DND-41 (cell line): Measurements from ENCODE around the gene FHIT.
A peak's percentile ranks its signal among the peaks of the same experiment; 100 is the strongest.

ENCODE experiments used
- ATAC-seq: fragments of 200-7000 bp; cut with Tn5 transposase; 3 replicates; pipeline ENCODE4 v1.9.1; 2021; ENCODE audit warnings: low read depth; ENCODE audit not compliant: insufficient read depth
- DNase-seq: peaks from one replicate; pipeline ENCODE4 v3.0.0-alpha.2; 2020
- H2AFZ ChIP-seq: 2 replicates; pipeline ENCODE4 v1.6.0; 2012; ENCODE audit warnings: low read depth, low read length
- H3K27ac ChIP-seq: 2 replicates; pipeline ENCODE4 v1.5.1; 2012; ENCODE audit warnings: low read length, inconsistent platforms
- H3K27me3 ChIP-seq: fragments of 200-600 bp; sonication (generic); 2 replicates; pipeline ENCODE4 v1.6.0; 2012; ENCODE audit warnings: low read length, mild to moderate bottlenecking, inconsistent platforms; ENCODE audit not compliant: insufficient read depth, poor library complexity
- H3K36me3 ChIP-seq: 2 replicates; pipeline ENCODE4 v1.5.1; 2012; ENCODE audit warnings: low read length, inconsistent platforms; ENCODE audit not compliant: insufficient read depth
- H3K4me1 ChIP-seq: 2 replicates; pipeline ENCODE4 v1.5.1; 2012; ENCODE audit warnings: mild to moderate bottlenecking, low read length; ENCODE audit not compliant: insufficient read depth
- H3K4me2 ChIP-seq: 2 replicates; pipeline ENCODE4 v1.6.0; 2012; ENCODE audit warnings: mild to moderate bottlenecking, moderate library complexity, low read length, inconsistent platforms; ENCODE audit not compliant: insufficient read depth
- H3K4me3 ChIP-seq, 2 experiments: fragments of 200-600 bp in 1 of 2; shearing (Covaris generic) in 1 of 2; 2 replicates each; pipeline ENCODE4 v1.5.1; 2012 to 2016; ENCODE audit warnings: inconsistent platforms in 2 of 2, low read length in 2 of 2, mild to moderate bottlenecking in 2 of 2, low read depth in 1 of 2, moderate library complexity in 1 of 2
- H3K79me2 ChIP-seq: 2 replicates; pipeline ENCODE4 v1.6.0; 2012; ENCODE audit warnings: low read length, inconsistent platforms; ENCODE audit not compliant: insufficient read depth
- H3K9ac ChIP-seq: 2 replicates; pipeline ENCODE4 v1.6.0; 2012; ENCODE audit warnings: low read depth, mild to moderate bottlenecking, inconsistent platforms, low read length, moderate library complexity
- H3K9me3 ChIP-seq: 2 replicates; pipeline ENCODE4 v1.5.1; 2012; ENCODE audit warnings: low read length, moderate library complexity, mild to moderate bottlenecking, inconsistent platforms; ENCODE audit not compliant: insufficient read depth, severe bottlenecking
- H4K20me1 ChIP-seq: 2 replicates; pipeline ENCODE4 v1.6.0; 2012; ENCODE audit warnings: low read length; ENCODE audit not compliant: insufficient read depth
- EZH2 ChIP-seq: IDR thresholded peaks from 3 replicates; pipeline ENCODE4 v1.6.1; 2012; ENCODE audit warnings: borderline replicate concordance, low read depth, mild to moderate bottlenecking, moderate library complexity, low read length, inconsistent platforms; ENCODE audit not compliant: severe bottlenecking
- TF ChIP-seq, protein P1 (sequence below): IDR thresholded peaks from 2 replicates; pipeline ENCODE4 v1.5.1; 2012; ENCODE audit warnings: borderline replicate concordance, low read length, moderate library complexity, mild to moderate bottlenecking; ENCODE audit not compliant: poor library complexity, severe bottlenecking; ENCODE audit errors: extremely low read depth

Gene FHIT

DNA sequence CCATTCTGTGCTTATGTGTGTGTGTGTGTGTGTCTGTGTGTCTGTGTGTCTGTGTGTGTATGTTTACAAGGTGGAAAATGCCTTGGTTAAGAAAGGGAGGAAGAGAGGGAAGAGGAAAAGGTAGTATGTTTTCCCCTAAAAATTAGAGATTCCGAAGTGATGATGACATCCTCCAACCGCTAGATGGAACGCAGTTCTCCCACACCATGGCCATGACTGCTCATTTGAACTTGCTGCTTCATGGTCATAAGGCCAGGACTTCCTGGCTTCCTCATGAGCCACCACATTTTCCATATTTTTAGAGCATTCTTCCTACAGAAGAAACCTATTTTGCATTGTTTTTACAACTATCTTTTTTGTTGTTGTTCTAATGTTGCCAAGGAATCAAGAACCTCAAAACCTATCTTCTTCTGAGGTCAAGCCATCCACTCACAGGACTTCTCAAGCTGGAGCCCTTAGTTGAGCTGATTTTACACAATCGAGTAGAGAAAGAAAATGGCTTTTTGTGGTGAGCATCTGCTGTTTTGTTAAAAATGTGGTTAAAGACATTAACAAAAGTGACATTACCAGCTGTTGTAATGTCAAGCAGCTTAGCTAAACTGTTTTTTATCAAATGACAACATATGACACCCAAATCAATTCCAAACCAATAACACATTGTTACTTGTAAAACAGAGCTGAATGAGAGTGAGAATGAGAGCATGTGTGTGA, 1091.0 kb downstream of the FHIT start:
- H3K36me3 ChIP-seq, result no peaks in the 10 kb centered on the region
- peaks cover 12% of the 10 kb centered on the region for H3K4me1 ChIP-seq
- ATAC-seq, result peak; percentile 64
- H3K9ac ChIP-seq, result no peak overlapping the region
- H3K27ac ChIP-seq, result peak overlapping the region; percentile 16; the same call in 1 of the 2 replicates
- no peaks in the 10 kb centered on the region for H4K20me1 ChIP-seq
- no peaks in the 10 kb centered on the region for H3K9me3 ChIP-seq
- DNase-seq, result no peak
- no peaks in the 10 kb centered on the region for H3K27me3 ChIP-seq
- H3K4me2 ChIP-seq, result no peak overlapping the region
- H2AFZ ChIP-seq, result no peak overlapping the region
- TF ChIP-seq, protein P1, sequence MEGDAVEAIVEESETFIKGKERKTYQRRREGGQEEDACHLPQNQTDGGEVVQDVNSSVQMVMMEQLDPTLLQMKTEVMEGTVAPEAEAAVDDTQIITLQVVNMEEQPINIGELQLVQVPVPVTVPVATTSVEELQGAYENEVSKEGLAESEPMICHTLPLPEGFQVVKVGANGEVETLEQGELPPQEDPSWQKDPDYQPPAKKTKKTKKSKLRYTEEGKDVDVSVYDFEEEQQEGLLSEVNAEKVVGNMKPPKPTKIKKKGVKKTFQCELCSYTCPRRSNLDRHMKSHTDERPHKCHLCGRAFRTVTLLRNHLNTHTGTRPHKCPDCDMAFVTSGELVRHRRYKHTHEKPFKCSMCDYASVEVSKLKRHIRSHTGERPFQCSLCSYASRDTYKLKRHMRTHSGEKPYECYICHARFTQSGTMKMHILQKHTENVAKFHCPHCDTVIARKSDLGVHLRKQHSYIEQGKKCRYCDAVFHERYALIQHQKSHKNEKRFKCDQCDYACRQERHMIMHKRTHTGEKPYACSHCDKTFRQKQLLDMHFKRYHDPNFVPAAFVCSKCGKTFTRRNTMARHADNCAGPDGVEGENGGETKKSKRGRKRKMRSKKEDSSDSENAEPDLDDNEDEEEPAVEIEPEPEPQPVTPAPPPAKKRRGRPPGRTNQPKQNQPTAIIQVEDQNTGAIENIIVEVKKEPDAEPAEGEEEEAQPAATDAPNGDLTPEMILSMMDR, result no peak
- TF ChIP-seq EZH2, result no peak
- no peaks in the 10 kb centered on the region for H3K79me2 ChIP-seq
- H3K4me3 ChIP-seq, result no peak overlapping the region

DNA sequence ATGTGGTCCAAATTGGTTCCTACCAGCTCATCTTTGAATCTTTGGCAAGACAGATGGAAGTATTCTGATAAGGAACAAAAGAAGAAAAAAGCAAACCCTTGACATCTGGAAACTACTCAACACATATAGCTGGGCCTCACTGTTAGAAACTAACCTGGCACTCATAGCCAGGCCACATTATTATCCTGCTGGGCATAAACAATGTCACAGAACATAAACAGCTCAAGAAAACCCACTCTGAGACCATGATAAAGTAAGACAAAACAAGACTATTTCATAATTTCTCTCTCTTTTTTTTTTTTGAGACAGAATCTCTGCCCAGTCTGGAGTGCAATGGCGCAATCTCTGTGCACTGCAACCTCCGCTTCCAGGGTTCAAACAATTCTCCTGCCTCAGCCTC, 1093.2 kb downstream of the FHIT start:
- no peak for DNase-seq
- TF ChIP-seq, protein P1, result no peak
- TF ChIP-seq EZH2, result no peak

DNA sequence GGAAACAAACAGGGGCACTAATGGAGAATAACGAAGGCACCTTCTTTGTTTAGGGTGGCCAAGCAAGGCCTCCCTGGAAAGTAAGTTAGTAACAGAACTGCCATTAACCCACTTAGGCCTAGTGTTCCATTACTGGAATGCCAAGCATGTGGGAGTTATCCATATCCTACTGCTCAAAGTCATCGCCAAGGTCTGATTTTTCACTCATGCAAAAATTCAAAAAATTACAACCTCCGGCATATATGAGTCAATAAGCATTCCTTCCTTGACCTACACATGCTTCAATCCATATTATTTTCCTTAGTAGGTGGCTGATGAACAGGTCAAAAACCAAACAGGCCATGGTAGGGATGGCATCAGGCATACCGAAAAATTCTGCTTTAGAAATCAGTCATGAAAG, 1097.2 kb downstream of the FHIT start:
- no peak for TF ChIP-seq EZH2
- TF ChIP-seq, protein P1, result no peak
- Histone ChIP-seq H2AFZ (no peak overlapping the region), H3K9me3 (no peaks in the 10 kb centered on the region), H4K20me1 (no peaks in the 10 kb centered on the region), H3K79me2 (no peaks in the 10 kb centered on the region), H3K27ac (no peak overlapping the region), H3K4me3 (no peak overlapping the region), H3K4me1 (no peaks in the 10 kb centered on the region), H3K36me3 (no peaks in the 10 kb centered on the region), H3K27me3 (no peaks in the 10 kb centered on the region), H3K4me2 (no peak overlapping the region), H3K9ac (no peak overlapping the region)
- no peak for DNase-seq
- ATAC-seq, result no peak

More for the DNA sequence above, 1093.2 kb downstream of the FHIT start:
- Histone ChIP-seq H3K27me3 (no peaks in the 10 kb centered on the region), H3K79me2 (no peaks in the 10 kb centered on the region), H3K36me3 (no peaks in the 10 kb centered on the region), H3K9me3 (no peaks in the 10 kb centered on the region), H2AFZ (0 out of 2 replicates have a peak overlapping the region, but pooled peaks have one; percentile 8), H3K4me3 (no peak overlapping the region), H3K9ac (no peak overlapping the region), H4K20me1 (no peaks in the 10 kb centered on the region), H3K4me2 (no peak overlapping the region), H3K27ac (no peak overlapping the region), H3K4me1 (peaks cover 12% of the 10 kb centered on the region)
- no peak for ATAC-seq
